Measurements from ENCODE around the gene DLST.
"Not testable (repeated sequence)": the region's sequence is repeated elsewhere in the genome, so short reads cannot be mapped to it uniquely, and the experiment has no call there.

Gene DLST

GRCh38 chr14:74921053-74921620 lies 39.4 kb downstream of the DLST start:
- no peak for DNase-seq (ENCODE audit: extremely low spot score)
- ChIA-PET CTCF (interaction anchor here (0.7 to 8.4 kb wide), 9 partner anchors 10 to 168 kb away, joined by 3 to 81 read pairs (median 5); no protein-coding TSS in a partner anchor), POLR2A (interaction anchor here (0.6 kb wide), 1 partner anchor 335 kb away, joined by 4 read pairs; no protein-coding TSS in a partner anchor)
- TF ChIP-seq, protein P1, sequence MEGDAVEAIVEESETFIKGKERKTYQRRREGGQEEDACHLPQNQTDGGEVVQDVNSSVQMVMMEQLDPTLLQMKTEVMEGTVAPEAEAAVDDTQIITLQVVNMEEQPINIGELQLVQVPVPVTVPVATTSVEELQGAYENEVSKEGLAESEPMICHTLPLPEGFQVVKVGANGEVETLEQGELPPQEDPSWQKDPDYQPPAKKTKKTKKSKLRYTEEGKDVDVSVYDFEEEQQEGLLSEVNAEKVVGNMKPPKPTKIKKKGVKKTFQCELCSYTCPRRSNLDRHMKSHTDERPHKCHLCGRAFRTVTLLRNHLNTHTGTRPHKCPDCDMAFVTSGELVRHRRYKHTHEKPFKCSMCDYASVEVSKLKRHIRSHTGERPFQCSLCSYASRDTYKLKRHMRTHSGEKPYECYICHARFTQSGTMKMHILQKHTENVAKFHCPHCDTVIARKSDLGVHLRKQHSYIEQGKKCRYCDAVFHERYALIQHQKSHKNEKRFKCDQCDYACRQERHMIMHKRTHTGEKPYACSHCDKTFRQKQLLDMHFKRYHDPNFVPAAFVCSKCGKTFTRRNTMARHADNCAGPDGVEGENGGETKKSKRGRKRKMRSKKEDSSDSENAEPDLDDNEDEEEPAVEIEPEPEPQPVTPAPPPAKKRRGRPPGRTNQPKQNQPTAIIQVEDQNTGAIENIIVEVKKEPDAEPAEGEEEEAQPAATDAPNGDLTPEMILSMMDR (IDR thresholded peaks at IDR 0.05; ENCODE audit: control extremely low read depth, extremely low read depth, low read depth, missing control alignments), result no peak

DNA sequence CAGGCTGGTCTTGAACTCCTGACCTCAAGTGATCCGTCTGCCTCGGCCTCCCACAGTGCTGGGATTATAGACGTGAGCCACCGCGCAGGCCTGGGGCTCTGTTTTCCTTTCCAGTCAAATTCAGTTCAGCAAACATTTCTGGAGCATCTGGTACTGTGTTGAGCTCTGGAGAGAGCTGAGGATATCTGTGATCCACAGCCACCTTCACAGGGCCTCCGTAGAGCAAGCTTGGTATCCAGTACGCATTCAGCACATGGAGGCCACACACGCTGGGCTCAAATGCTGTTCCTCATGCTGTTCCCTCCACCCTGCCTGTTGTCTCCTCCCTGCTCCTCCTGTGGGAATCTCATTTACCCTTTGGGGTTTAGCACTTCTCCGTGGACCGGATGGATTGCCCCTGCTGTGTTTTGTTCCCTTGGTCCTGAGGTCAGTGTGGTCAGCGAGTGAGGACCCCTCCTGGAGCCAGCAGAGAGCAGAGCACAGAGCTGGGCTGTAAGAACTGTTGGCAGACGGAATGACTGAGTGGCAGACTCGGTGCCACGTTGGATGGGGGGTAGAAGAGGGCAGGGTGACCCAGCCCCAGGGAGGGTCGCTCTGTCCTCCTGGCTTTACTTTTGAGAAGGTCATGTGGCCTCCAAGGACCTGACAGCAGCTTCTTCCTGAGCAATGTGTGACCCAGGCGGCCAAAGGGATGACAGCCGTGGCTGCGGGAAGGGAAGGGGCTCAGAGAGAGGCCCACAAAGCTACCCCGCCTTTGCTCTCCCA lies 40.5 kb downstream of the DLST start:
- TF ChIP-seq, protein P1 (IDR thresholded peaks at IDR 0.05; ENCODE audit: control extremely low read depth, extremely low read depth, low read depth, missing control alignments), result no peak
- POLR2A ChIA-PET, result interaction anchor here (0.5 kb wide), 1 partner anchor 378 kb away, joined by 8 read pairs; no protein-coding TSS in a partner anchor
- no peak for DNase-seq (ENCODE audit: extremely low spot score)
- CTCF ChIA-PET, result interaction anchor here (1.1 to 8.4 kb wide), 12 partner anchors 9 to 373 kb away, joined by 3 to 81 read pairs (median 4); no protein-coding TSS in a partner anchor

- ChIA-PET POLR2A (no interaction called here), CTCF (interaction anchor here (0.6 to 8.4 kb wide), 14 partner anchors 9 to 373 kb away, joined by 3 to 81 read pairs (median 4); no protein-coding TSS in a partner anchor)
- peak; percentile 93 for DNase-seq (ENCODE audit: extremely low spot score)
- TF ChIP-seq, protein P1 (IDR thresholded peaks at IDR 0.05; ENCODE audit: control extremely low read depth, extremely low read depth, low read depth, missing control alignments), result no peak
Measured at GRCh38 chr14:74922752-74923401, 41.2 kb downstream of the DLST start, which contains the start of gene RPS6KL1. RPS6KL1 (minus strand) TSS chr14:74923260; CDS start chr14:74921541, 1,719 bp downstream.

GRCh38 chr14:74924061-74924460 lies 42.3 kb downstream of the DLST start:
- ChIA-PET CTCF (interaction anchor here (1.2 to 8.4 kb wide), 6 partner anchors 14 to 164 kb away, joined by 3 to 81 read pairs (median 6); no protein-coding TSS in a partner anchor), POLR2A (no interaction called here)
- TF ChIP-seq, protein P1 (IDR thresholded peaks at IDR 0.05; ENCODE audit: control extremely low read depth, extremely low read depth, low read depth, missing control alignments), result no peak

GRCh38 chr14:74927225-74927624 lies 45.5 kb downstream of the DLST start:
- TF ChIP-seq, protein P1 (IDR thresholded peaks at IDR 0.05; ENCODE audit: control extremely low read depth, extremely low read depth, low read depth, missing control alignments), result no peak
- DNase-seq (ENCODE audit: extremely low spot score), result no peak
- POLR2A ChIA-PET, result no interaction called here
- CTCF ChIA-PET, result interaction anchor here (1.3 to 8.4 kb wide), 3 partner anchors 18 to 66 kb away, joined by 3 to 81 read pairs (median 4); no protein-coding TSS in a partner anchor

More at GRCh38 chr14:74924061-74924460, 42.3 kb downstream of the DLST start:
- no peak for DNase-seq (ENCODE audit: extremely low spot score)

DNA sequence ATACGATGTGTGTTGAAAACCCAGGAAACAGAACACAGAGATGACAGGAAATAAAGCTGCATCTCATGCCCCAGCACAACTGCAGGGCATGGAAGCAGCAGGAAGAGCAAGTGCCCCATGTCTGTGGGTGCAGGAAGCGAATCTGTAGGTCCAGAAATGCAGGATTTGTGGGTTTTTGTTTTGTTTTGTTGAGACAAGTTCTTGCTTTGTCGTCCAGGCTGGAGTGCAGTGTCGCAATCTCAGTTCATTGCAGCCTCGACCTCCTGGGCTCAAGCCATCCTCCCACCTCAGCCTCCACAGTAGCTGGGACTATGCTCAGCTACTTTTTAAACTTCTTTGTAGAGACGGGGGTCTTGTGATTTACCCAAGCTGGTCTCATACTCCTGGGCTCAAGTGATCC lies 47.5 kb downstream of the DLST start:
- ChIA-PET POLR2A (no interaction called here), CTCF (interaction anchor here (1.1 to 3.9 kb wide), 2 partner anchors 17 to 23 kb away, joined by 3 to 31 read pairs; no protein-coding TSS in a partner anchor)
- TF ChIP-seq, protein P1 (IDR thresholded peaks at IDR 0.05; ENCODE audit: control extremely low read depth, extremely low read depth, low read depth, missing control alignments), result no peak
- DNase-seq (ENCODE audit: extremely low spot score), result no peak

DNA sequence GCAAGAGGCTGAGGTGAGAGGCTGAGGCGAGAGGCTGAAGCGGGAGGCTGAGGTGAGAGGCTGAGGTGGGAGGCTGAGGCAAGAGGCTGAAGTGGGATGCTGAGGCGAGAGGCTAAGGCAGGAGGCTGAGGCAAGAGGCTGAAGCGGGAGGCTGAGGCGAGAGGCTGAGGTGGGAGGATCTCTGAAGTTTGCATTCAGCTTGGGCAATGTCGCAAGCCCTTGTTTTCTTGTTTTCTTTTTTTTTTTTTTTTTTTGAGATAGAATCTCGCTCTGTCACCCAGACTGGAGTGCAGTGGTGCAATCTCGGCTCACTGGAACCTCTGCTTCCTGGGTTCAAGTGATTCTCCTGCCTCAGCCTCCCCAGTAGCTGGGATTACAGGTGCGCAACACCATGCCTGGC lies 50.0 kb downstream of the DLST start:
- POLR2A ChIA-PET, result interaction anchor here (0.6 to 0.8 kb wide), 2 partner anchors 8 to 343 kb away, joined by 3 read pairs; no protein-coding TSS in a partner anchor
- DNase-seq (ENCODE audit: extremely low spot score), result not testable (repeated sequence)
- CTCF ChIA-PET, result interaction anchor here (0.9 to 3.9 kb wide), 8 partner anchors 8 to 157 kb away, joined by 3 to 31 read pairs (median 4); partner anchors contain the start of gene RPS6KL1

All from GM10248 (cell line).